ENCODE data around the gene TNRC6C. TPM values are rescaled to one million over a fixed set of nuclear protein-coding genes. Genes with fewer than 3 reads are reported as not detected.

TNRC6C gene
- total RNA-seq, 2 experiments from 2014 or later, result 25.5 to 26.7 TPM

DNA sequence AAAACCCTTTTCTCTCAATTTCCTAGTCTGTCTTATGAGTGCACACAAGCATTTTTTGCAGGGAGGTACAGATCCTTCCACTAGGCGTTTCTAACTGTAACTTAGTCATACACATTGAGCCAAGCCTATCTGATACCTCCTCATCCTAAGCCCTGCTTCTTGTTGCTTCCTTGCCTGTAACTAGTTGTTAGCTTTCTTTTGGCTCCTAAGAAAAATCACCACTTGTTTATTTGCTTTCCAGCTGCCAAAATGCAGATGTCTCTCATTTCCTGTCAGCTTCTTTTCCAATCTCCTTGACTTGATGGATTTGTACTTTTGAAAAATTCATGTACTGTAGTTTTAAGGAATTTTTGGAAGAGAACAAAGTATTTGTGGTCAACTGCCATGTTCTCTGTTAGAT, 73.7 kb downstream of the TNRC6C start:
- Mint-ChIP-seq H3K27ac (no peak overlapping the region), H3K36me3 (ENCODE audit: low read depth) (peaks cover 26% of the 10 kb centered on the region)
- POLR2A ChIA-PET, result interaction anchor here (0.9 to 1.4 kb wide), 2 partner anchors 53 to 112 kb away, joined by 3 read pairs; no protein-coding TSS in a partner anchor

DNA sequence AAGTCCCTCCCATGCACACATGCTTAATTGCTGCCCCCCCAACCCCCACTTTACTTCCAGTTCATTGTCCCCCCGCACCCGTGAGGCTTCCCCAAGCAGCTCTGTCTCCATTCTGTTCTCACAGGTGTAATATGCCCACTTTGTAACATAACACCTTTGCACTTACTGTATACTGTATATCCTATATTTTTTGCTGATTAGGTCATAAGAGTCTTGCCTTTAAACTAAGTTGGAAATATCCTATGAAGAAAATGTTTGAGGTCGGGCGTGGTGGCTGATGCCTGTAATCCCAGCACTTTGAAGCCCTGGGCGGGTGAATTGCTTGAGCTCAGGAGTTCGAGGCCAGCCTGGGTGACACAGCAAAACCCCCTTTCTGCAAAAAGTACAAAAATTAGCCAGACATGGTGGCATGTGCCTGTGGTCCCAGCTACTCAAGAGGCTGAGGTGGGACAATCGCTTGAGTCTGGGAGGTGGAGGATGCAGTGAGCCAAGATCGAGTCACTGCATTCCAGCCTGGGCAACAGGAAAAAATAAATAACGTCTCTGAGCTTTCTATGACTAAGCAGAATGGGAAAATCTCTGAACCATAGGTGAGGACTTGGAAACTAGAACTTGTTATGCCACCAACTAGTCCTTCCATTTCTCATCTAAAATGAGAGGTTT, 76.1 kb downstream of the TNRC6C start:
- DNase-seq, result no peak
- CTCF ChIA-PET, result interaction anchor here (1.3 kb wide), 1 partner anchor 15 kb away, joined by 4 read pairs; no protein-coding TSS in a partner anchor
- H3K36me3 Mint-ChIP-seq (ENCODE audit: low read depth), result peaks cover 31% of the 10 kb centered on the region
- no peaks in the 10 kb centered on the region for H3K9me3 Mint-ChIP-seq
- POLR2A ChIA-PET, result no interaction called here
- no peaks in the 10 kb centered on the region for H3K27me3 Mint-ChIP-seq
- peaks cover 4% of the 10 kb centered on the region for H3K4me1 Mint-ChIP-seq
- H3K27ac Mint-ChIP-seq, result no peak overlapping the region
- no peak overlapping the region for H3K4me3 Mint-ChIP-seq

More for the DNA sequence above, 73.7 kb downstream of the TNRC6C start:
- DNase-seq, result no peak
- Mint-ChIP-seq H3K4me3 (no peak overlapping the region), H3K27me3 (no peaks in the 10 kb centered on the region), H3K9me3 (no peaks in the 10 kb centered on the region), H3K4me1 (peaks cover 15% of the 10 kb centered on the region)
- CTCF ChIA-PET, result interaction anchor here (1.4 kb wide), 1 partner anchor 13 kb away, joined by 5 read pairs; no protein-coding TSS in a partner anchor

DNA sequence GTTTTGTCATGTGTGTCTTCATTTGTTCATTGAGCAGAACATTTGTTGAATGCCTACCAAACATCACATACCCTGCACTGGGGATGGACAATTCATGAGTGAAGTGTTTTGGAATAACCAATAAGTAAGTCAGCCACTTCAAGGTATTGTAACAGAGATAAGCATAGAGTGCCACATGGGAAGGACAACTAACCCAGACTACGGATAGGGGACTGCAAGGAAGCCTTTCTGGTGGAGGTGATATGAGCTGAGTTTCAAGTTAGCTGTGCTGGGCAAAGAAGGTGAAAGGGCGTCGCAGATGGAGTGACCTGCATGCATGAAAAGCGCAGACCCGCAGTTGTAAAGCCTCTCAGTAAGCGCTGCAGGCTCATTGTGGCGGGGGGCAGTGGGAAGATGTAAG, 78.8 kb downstream of the TNRC6C start:
- DNase-seq, result no peak
- H3K4me3 Mint-ChIP-seq, result no peak overlapping the region
- H3K9me3 Mint-ChIP-seq, result no peaks in the 10 kb centered on the region
- ChIA-PET CTCF (interaction anchor here (1.8 kb wide), 1 partner anchor 18 kb away, joined by 4 read pairs; no protein-coding TSS in a partner anchor), POLR2A (no interaction called here)
- peaks cover 9% of the 10 kb centered on the region for H3K4me1 Mint-ChIP-seq
- H3K27me3 Mint-ChIP-seq, result no peaks in the 10 kb centered on the region
- peaks cover 29% of the 10 kb centered on the region for H3K36me3 Mint-ChIP-seq (ENCODE audit: low read depth)
- no peak overlapping the region for H3K27ac Mint-ChIP-seq

DNA sequence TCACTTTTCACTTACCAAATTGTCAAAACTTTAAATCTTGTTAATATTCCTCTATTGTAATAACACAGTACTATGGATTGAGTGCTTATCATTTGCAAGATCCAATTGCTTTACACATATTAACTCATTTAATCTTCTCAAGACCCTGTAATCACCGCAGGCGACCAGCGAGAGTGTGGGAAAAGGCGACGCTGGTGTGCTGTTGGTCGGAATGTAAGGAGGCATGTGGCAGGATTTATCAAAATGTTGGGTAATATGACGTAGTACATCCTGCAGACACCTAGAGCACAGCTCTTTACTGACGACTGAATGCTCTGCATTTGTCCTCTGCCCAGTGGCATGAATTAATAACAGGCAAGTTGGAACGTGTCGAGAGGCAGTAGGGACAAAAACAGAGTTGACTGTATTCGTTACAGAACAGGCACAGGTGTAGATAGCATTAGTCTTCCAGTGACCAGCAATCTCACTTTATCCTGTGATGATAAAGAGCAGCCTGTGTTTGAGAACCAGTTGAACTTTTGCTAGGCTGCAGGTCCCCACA, 80.3 kb downstream of the TNRC6C start:
- Mint-ChIP-seq H3K36me3 (ENCODE audit: low read depth) (peaks cover 26% of the 10 kb centered on the region), H3K27me3 (no peaks in the 10 kb centered on the region), H3K4me3 (no peak overlapping the region), H3K27ac (no peak overlapping the region), H3K9me3 (no peaks in the 10 kb centered on the region), H3K4me1 (peaks cover 7% of the 10 kb centered on the region)
- POLR2A ChIA-PET, result no interaction called here
- CTCF ChIA-PET, result interaction anchor here (1.4 to 3.4 kb wide), 2 partner anchors 19 to 46 kb away, joined by 4 to 17 read pairs; no protein-coding TSS in a partner anchor
- DNase-seq, result no peak

DNA sequence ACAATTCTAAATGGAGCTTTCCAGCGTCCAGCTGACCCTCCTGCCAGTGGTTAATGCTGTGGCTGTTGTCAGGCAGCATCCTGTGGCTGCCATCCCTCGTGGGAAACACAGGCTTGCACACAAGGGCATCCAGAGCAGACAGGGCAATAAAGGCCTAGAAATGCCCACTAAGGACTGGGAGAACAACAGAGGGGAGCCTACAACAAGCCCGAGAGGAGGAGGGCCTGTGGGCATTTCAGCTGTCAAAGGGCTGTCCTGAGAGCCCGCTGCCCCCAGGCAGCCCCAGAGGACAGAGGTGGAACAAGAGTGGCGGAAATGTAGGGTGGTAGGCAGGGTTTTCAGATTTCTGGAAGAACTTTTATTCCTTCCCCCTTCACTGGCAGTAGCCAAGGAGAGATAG, 81.1 kb downstream of the TNRC6C start:
- no peak overlapping the region for H3K4me3 Mint-ChIP-seq
- no peaks in the 10 kb centered on the region for H3K9me3 Mint-ChIP-seq
- H3K27me3 Mint-ChIP-seq, result no peaks in the 10 kb centered on the region
- ChIA-PET POLR2A (interaction anchor here (1.7 kb wide), 1 partner anchor 82 kb away, joined by 6 read pairs; the partner anchor contains the start of gene TNRC6C), CTCF (interaction anchor here (1.4 to 3.4 kb wide), 2 partner anchors 20 to 45 kb away, joined by 4 to 17 read pairs; no protein-coding TSS in a partner anchor)
- peaks cover 7% of the 10 kb centered on the region for H3K4me1 Mint-ChIP-seq
- H3K36me3 Mint-ChIP-seq (ENCODE audit: low read depth), result peaks cover 20% of the 10 kb centered on the region
- no peak for DNase-seq
- no peak overlapping the region for H3K27ac Mint-ChIP-seq

DNA sequence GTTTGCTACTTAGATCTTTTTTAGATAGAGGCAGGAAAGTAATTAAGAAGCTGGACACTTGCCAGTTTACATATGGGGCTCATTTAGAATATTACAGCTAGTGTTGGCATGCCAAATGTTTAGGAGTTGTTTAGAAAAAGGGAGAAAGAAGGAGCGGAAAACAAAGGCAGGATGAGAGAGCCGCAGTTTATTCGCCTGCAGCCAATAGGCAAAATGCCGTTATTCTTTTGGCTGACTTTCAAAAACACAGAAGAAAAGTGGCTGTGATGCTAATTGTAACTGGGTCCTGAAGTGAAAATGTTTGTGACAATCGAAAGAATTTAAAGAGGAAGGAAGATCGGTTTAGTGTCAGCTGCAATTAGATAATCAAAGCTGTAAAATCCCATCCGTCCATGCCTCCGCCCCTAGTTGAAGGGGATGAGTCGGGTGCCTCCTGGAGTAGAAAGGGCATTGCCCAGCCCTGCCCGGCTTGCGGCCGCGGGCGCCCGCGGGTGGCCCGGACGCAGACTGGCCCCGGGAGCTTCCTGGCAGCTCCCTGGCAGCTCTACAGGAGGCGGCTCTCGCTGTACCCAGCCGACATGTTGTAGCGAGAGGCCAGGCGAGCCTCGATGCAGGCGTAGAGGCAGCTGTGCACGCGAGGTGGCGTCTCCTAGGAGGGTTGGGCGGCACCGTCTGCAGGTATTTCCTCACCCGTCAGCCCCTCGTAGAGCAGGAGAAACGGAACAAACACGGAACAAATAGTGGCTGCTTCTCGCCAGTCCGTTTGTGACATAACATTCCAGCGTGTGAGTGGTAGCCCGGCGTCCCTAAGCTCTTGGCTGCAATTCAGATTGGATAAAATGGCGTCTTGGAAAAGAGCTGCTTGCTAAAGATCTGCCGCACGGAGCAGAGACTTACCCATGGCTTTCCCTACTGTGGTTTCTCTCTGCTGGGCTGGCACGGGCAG, 82.2 kb downstream of the TNRC6C start:
- ChIA-PET CTCF (interaction anchor here (0.9 to 3.4 kb wide), 5 partner anchors 21 to 65 kb away, joined by 3 to 17 read pairs (median 4); no protein-coding TSS in a partner anchor), POLR2A (interaction anchor here (1.7 kb wide), 1 partner anchor 83 kb away, joined by 6 read pairs; the partner anchor contains the start of gene TNRC6C)
- Mint-ChIP-seq H3K9me3 (no peaks in the 10 kb centered on the region), H3K36me3 (ENCODE audit: low read depth) (peaks cover 16% of the 10 kb centered on the region), H3K4me3 (peak overlapping the region; percentile 61), H3K27me3 (no peaks in the 10 kb centered on the region), H3K27ac (no peak overlapping the region), H3K4me1 (peaks cover 7% of the 10 kb centered on the region)
- DNase-seq, result peak; percentile 48

DNA sequence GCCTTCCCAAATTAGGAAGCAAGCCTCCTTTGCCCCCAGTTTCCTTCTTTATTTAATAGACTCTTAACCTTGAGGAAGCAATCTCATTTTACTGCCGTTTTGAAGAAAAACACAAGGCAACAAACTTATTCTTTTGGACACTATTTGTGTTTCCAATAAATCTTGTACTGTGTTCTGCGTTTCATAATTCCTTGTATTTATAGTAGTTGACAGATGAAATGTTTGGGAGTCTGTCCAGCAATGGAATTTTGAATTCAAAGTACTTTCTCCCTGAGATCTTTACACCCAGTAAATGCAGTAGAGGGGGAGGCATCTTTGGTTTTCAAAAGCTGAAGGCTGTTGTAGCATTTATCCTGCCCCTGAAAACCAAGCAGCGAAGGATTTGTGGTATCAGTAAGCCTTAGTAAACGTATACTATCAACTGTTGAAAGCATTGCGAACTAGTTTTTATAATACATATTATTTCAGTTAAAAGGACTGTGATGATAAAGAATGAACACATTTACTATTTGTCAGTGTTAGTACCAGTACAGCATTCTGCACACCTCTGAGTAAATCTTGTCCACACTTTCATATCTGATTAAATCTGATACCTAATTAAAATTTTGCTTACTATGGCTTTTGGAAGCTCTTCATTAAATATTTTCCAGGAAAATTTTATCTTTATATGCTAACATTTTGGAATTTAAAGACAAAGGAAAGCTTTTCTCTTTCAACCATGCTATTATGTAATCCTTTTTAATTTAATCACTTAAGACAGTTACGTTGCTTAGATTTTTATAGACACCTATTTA, 83.1 kb downstream of the TNRC6C start:
- Mint-ChIP-seq H3K4me3 (peak overlapping the region; percentile 61), H3K4me1 (peaks cover 7% of the 10 kb centered on the region), H3K36me3 (ENCODE audit: low read depth) (peaks cover 16% of the 10 kb centered on the region), H3K27ac (no peak overlapping the region), H3K27me3 (no peaks in the 10 kb centered on the region), H3K9me3 (no peaks in the 10 kb centered on the region)
- POLR2A ChIA-PET, result interaction anchor here (1.7 kb wide), 1 partner anchor 84 kb away, joined by 6 read pairs; the partner anchor contains the start of gene TNRC6C
- DNase-seq, result no peak
- CTCF ChIA-PET, result interaction anchor here (0.9 to 3.4 kb wide), 5 partner anchors 21 to 65 kb away, joined by 3 to 17 read pairs (median 4); no protein-coding TSS in a partner anchor

DNA sequence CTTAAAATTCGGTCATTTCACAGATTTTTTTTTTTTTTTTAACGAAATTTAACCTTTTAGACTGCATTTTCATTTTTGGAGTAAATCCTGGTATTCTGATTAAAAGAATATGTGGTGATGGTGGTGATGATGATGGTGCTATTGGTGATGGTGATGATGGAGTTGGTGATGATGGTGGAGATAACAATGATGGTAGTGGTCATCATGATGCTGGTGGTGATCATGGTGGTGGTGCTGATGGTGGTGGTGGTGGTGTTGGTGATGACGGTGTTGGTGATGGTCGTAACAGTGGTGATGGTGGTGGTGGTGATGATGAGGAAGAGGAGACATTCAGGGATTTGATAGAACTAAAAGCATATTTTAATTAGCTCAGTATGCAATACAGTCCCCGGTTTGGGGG, 84.0 kb downstream of the TNRC6C start:
- H3K4me1 Mint-ChIP-seq, result peaks cover 7% of the 10 kb centered on the region
- H3K4me3 Mint-ChIP-seq, result no peak overlapping the region
- no peak overlapping the region for H3K27ac Mint-ChIP-seq
- no peaks in the 10 kb centered on the region for H3K9me3 Mint-ChIP-seq
- POLR2A ChIA-PET, result interaction anchor here (1.0 kb wide), 1 partner anchor 24 kb away, joined by 3 read pairs; no protein-coding TSS in a partner anchor
- no peak for DNase-seq
- H3K27me3 Mint-ChIP-seq, result no peaks in the 10 kb centered on the region
- peaks cover 12% of the 10 kb centered on the region for H3K36me3 Mint-ChIP-seq (ENCODE audit: low read depth)
- CTCF ChIA-PET, result interaction anchor here (0.8 to 1.8 kb wide), 2 partner anchors 23 to 29 kb away, joined by 3 to 4 read pairs; no protein-coding TSS in a partner anchor

DNA sequence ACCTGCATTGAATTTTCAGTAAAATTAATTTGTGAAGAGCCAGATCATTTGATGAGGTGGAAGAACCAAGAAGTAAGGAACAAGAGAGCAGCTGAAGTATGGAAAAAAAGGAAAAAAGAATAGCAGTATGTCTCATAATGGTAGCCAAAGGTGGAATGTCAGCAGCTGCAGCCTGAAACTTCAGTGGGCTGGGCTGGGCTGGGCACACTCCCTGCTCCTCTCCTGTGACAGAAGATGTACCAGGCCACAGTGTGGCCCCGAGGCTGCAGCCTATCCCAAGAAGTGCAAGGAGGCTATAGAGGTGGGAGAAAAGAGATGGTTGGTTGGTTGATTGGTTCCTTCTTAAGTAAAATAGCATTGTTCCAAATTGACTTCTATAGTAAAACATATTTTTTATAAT, 84.5 kb downstream of the TNRC6C start:
- POLR2A ChIA-PET, result interaction anchor here (1.0 kb wide), 1 partner anchor 24 kb away, joined by 3 read pairs; no protein-coding TSS in a partner anchor
- CTCF ChIA-PET, result interaction anchor here (0.8 to 1.8 kb wide), 3 partner anchors 24 to 42 kb away, joined by 3 to 4 read pairs (median 3); no protein-coding TSS in a partner anchor
- Mint-ChIP-seq H3K4me1 (peaks cover 7% of the 10 kb centered on the region), H3K27me3 (no peaks in the 10 kb centered on the region), H3K36me3 (ENCODE audit: low read depth) (peaks cover 9% of the 10 kb centered on the region), H3K4me3 (no peak overlapping the region), H3K27ac (no peak overlapping the region), H3K9me3 (no peaks in the 10 kb centered on the region)
- no peak for DNase-seq

DNA sequence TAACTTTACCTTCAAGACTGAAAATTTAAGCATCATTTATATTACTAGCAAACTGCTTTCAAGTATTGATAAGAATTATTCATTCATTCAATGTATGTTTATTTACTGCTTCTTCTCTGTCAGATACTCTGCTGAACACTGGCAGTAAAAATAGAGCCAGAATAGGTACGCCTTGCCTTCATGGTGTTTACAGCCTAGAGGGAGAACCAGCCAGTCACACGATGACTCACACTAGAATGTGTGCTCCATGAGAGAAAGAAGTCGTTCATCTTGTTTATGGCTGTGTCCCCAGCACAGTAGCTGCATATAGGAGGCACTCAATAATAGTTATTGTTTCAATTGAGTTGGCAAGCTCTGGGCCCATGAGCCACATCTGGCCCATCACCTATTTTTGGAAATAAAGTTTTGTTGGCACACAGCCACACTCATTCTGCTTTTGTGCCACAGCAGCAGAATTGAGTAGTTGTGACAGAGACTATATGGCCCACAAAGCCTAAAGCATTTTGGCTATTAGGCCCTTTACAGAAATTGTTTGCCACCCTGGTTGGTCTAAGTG, 85.9 kb downstream of the TNRC6C start:
- H3K9me3 Mint-ChIP-seq, result no peaks in the 10 kb centered on the region
- CTCF ChIA-PET, result no interaction called here
- H3K4me3 Mint-ChIP-seq, result no peak overlapping the region
- peaks cover 7% of the 10 kb centered on the region for H3K4me1 Mint-ChIP-seq
- peaks cover 20% of the 10 kb centered on the region for H3K36me3 Mint-ChIP-seq (ENCODE audit: low read depth)
- H3K27ac Mint-ChIP-seq, result no peak overlapping the region
- POLR2A ChIA-PET, result no interaction called here
- no peaks in the 10 kb centered on the region for H3K27me3 Mint-ChIP-seq
- no peak for DNase-seq

DNA sequence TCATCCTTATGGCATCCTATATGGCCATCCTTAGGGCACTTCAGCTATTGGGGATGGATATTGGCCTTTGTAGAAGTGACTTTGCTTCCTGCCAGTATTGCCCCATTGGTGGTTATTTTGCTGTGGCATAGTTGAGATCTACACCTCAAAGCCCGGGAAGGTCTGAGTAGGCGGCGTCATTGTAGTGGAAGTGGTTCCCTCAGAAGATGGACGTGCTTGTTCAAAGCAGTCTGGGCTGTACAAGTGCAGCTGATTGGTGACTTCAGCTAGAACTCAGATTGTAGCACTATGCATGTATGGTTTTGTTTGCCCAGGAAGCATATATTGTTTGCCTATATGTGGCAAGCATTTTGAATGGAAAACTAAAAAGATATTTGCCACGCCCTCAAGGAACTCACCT, 86.8 kb downstream of the TNRC6C start:
- peaks cover 6% of the 10 kb centered on the region for H3K4me1 Mint-ChIP-seq
- CTCF ChIA-PET, result no interaction called here
- H3K36me3 Mint-ChIP-seq (ENCODE audit: low read depth), result peaks cover 29% of the 10 kb centered on the region
- no peak overlapping the region for H3K27ac Mint-ChIP-seq
- POLR2A ChIA-PET, result no interaction called here
- H3K27me3 Mint-ChIP-seq, result no peaks in the 10 kb centered on the region
- no peak overlapping the region for H3K4me3 Mint-ChIP-seq
- DNase-seq, result no peak
- no peaks in the 10 kb centered on the region for H3K9me3 Mint-ChIP-seq

DNA sequence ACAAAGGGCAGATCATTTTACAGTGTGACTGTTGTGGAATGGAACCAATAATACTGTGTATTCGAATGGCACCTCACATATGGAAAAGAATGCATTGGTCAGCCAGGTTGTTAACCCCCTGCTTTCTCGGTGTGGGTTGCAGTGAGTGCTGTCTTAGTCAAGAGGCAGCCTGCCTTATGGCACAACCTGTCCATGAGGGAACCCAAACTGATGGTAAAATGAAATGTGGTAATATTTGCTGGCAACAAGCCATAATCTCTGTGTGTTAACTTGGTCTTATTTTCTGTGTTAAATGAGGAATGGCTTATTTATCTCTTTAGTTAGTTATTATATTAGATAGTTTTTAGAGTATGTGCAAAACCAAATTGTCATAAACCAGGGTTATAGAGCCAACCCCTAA, 88.4 kb downstream of the TNRC6C start:
- H3K27ac Mint-ChIP-seq, result no peak overlapping the region
- no peaks in the 10 kb centered on the region for H3K9me3 Mint-ChIP-seq
- H3K27me3 Mint-ChIP-seq, result no peaks in the 10 kb centered on the region
- no peak for DNase-seq
- CTCF ChIA-PET, result interaction anchor here (0.8 kb wide), 1 partner anchor 8 kb away, joined by 3 read pairs; no protein-coding TSS in a partner anchor
- POLR2A ChIA-PET, result no interaction called here
- H3K4me3 Mint-ChIP-seq, result no peak overlapping the region
- peaks cover 36% of the 10 kb centered on the region for H3K36me3 Mint-ChIP-seq (ENCODE audit: low read depth)
- no peaks in the 10 kb centered on the region for H3K4me1 Mint-ChIP-seq

Measured in activated CD4-positive, alpha-beta memory T cell treated with anti-CD3 and anti-CD28 coated beads, Interleukin-2, amount 10 ng/mL, durations not matched to agents 7 days and 5 days (primary cell).